Measurements from ENCODE around the gene PMVK.

- TF ChIP-seq CTCF (IDR thresholded peaks at IDR 0.05; ENCODE audit: low read depth, low read length, missing input control) (no peak), JUND (IDR thresholded peaks at IDR 0.05) (no peak), HNF4A (conservative IDR thresholded peaks at IDR 0.05) (no peak), SP1 (IDR thresholded peaks at IDR 0.05) (no peak), RXRA (IDR thresholded peaks at IDR 0.05) (no peak), YY1 (IDR thresholded peaks at IDR 0.05) (no peak), RAD21 (IDR thresholded peaks at IDR 0.05) (no peak), ATF3 (IDR thresholded peaks at IDR 0.05) (no peak), EGR1 (IDR thresholded peaks at IDR 0.05; ENCODE audit: low read depth in 2 of 2) (no peak)
- TF ChIP-seq, protein P1, sequence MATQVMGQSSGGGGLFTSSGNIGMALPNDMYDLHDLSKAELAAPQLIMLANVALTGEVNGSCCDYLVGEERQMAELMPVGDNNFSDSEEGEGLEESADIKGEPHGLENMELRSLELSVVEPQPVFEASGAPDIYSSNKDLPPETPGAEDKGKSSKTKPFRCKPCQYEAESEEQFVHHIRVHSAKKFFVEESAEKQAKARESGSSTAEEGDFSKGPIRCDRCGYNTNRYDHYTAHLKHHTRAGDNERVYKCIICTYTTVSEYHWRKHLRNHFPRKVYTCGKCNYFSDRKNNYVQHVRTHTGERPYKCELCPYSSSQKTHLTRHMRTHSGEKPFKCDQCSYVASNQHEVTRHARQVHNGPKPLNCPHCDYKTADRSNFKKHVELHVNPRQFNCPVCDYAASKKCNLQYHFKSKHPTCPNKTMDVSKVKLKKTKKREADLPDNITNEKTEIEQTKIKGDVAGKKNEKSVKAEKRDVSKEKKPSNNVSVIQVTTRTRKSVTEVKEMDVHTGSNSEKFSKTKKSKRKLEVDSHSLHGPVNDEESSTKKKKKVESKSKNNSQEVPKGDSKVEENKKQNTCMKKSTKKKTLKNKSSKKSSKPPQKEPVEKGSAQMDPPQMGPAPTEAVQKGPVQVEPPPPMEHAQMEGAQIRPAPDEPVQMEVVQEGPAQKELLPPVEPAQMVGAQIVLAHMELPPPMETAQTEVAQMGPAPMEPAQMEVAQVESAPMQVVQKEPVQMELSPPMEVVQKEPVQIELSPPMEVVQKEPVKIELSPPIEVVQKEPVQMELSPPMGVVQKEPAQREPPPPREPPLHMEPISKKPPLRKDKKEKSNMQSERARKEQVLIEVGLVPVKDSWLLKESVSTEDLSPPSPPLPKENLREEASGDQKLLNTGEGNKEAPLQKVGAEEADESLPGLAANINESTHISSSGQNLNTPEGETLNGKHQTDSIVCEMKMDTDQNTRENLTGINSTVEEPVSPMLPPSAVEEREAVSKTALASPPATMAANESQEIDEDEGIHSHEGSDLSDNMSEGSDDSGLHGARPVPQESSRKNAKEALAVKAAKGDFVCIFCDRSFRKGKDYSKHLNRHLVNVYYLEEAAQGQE (IDR thresholded peaks at IDR 0.05), result no peak
- TF ChIP-seq, protein P2, sequence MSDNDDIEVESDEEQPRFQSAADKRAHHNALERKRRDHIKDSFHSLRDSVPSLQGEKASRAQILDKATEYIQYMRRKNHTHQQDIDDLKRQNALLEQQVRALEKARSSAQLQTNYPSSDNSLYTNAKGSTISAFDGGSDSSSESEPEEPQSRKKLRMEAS (IDR thresholded peaks at IDR 0.05), result no peak
These were observed 40.7 kb downstream of the PMVK start for GRCh38 chr1:154895798-154896197.

Measured in liver (tissue), 3 donors.